ENCODE measurements around the gene VWA1.

Gene VWA1

GRCh38 chr1:1489861-1490260 lies 54.4 kb downstream of the VWA1 start:
- DNase-seq = no peak

DNA sequence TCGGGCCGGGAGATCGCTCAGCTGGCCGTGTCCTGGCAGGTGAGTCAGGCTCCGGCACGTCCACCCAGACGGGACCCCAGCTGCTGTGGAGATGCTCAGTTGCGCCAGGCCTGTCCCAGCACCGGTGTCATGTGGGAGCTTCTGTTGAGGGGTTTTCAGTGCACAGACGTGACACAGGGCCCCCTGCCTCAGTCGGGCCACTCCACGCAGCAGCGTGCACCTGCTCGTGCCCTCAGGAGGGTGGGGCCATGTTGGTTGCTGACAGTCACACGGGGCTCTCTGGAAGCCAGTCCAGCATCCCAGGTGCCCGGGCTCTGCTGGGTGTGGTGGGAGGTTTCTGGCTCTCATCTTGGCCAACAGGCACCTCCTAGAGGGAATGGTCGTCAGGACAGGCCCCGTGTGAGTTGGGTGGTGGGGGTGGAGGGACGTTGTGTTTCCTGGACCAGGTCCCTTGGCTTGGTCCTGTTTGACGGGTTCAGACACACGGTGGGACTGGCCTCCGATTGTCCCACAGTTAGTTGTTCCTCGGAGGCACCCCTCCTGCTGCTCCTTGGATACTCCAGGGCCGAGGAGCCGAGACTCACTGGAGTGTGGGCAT lies 55.2 kb downstream of the VWA1 start:
- DNase-seq = no peak

DNA sequence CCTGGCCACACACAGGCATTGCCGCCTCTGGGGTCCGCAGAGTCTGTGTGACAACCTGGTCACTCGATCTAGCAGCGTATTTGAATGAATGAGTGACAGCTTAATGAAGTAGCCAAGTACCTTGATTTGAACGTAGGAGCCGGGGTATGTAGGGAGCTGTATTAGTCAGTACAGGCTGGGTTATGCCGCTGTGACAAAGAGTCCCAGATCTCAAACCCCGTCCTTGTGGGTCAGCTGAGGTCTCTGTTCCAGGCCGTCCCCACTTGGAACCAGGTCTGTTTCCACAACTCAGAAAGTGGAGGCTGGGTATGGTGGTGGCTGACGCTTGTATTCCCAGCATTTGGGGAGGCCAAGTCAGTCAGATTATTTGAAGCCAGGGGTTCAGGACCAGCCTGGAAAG lies 56.1 kb downstream of the VWA1 start:
- DNase-seq = no peak
